Endodermal cell (in vitro differentiated cells): ENCODE data around the gene PADI2. TPM values are rescaled to one million over a fixed set of nuclear protein-coding genes. Genes with fewer than 3 reads are reported as not detected.
A peak's percentile ranks its signal among the peaks of the same experiment; 100 is the strongest.

ENCODE experiments used
- DNase-seq: peaks from one replicate; pipeline ENCODE4 v3.0.0-alpha.2; 2017
- H3K27ac ChIP-seq: 2 replicates; pipeline ENCODE4 v1.5.1; 2013; ENCODE audit warnings: mild to moderate bottlenecking, low read depth, low read length, moderate library complexity
- H3K27me3 ChIP-seq: 2 replicates; pipeline ENCODE4 v1.6.1; 2013; ENCODE audit warnings: mild to moderate bottlenecking, low read length, moderate library complexity; ENCODE audit not compliant: insufficient read depth, control insufficient read depth, poor library complexity, severe bottlenecking
- H3K36me3 ChIP-seq: 2 replicates; pipeline ENCODE4 v1.7.0; 2013; ENCODE audit warnings: mild to moderate bottlenecking, low read length, moderate library complexity; ENCODE audit not compliant: control insufficient read depth, insufficient read depth
- H3K4me1 ChIP-seq: one replicate; pipeline ENCODE4 v1.7.0; 2013; ENCODE audit warnings: low read length; ENCODE audit not compliant: control insufficient read depth, insufficient read depth
- H3K4me3 ChIP-seq: 2 replicates; pipeline ENCODE4 v1.5.1; 2013; ENCODE audit warnings: mild to moderate bottlenecking, low read length, moderate library complexity
- H3K9ac ChIP-seq: 2 replicates; pipeline ENCODE4 v1.6.1; 2013; ENCODE audit warnings: mild to moderate bottlenecking, low read length, moderate library complexity; ENCODE audit not compliant: poor library complexity, severe bottlenecking; ENCODE audit errors: extremely low read depth
- H3K9me3 ChIP-seq: 2 replicates; pipeline ENCODE4 v1.6.1; 2013; ENCODE audit warnings: mild to moderate bottlenecking, low read length, moderate library complexity; ENCODE audit not compliant: control insufficient read depth
- H3K27ac Mint-ChIP-seq: 2 replicates; pipeline ENCODE4 v1.8.0; 2020; ENCODE audit warnings: mixed read lengths
- H3K27me3 Mint-ChIP-seq: 2 replicates; pipeline ENCODE4 v1.8.0; 2021; ENCODE audit warnings: mild to moderate bottlenecking, mixed read lengths; ENCODE audit not compliant: insufficient read depth
- H3K36me3 Mint-ChIP-seq: 2 replicates; pipeline ENCODE4 v1.8.0; 2020; ENCODE audit warnings: low read depth, mixed read lengths
- H3K4me1 Mint-ChIP-seq: 2 replicates; pipeline ENCODE4 v1.8.0; 2020; ENCODE audit warnings: mixed read lengths
- H3K4me3 Mint-ChIP-seq: 2 replicates; pipeline ENCODE4 v1.8.0; 2020; ENCODE audit warnings: mild to moderate bottlenecking, moderate library complexity, mixed read lengths
- H3K9me3 Mint-ChIP-seq: 2 replicates; pipeline ENCODE4 v1.8.0; 2020; ENCODE audit warnings: mild to moderate bottlenecking, mixed read lengths
- CTCF ChIP-seq: fragments of 200-600 bp; sonication (generic); conservative IDR thresholded peaks from 2 replicates; pipeline ENCODE4 v1.5.0; 2021; ENCODE audit warnings: antibody characterized with exemption, mild to moderate bottlenecking
- WGBS, 2 experiments: methylation state at CpG; one replicate each; pipeline versions ENCODE4 v1.1.5 to v1.1.7; 2013; ENCODE audit warnings: missing lambda C conversion rate in 2 of 2, mixed read lengths in 1 of 2; ENCODE audit not compliant: insufficient coverage in 1 of 2, insufficient read length in 1 of 2; 5-methylcytosine and 5-hydroxymethylcytosine counted together
- total RNA-seq, 2 donors: library from RNA; stranded (reverse); fragmentation: NEBNext Ultra II Directional in 1 of 2; extraction: Animal tissue kit (Norgen Biotek cat#: 25700) in 1 of 2; gene quantifications; 2 replicates in 1 of 2; 3 replicates in 1 of 2; pipeline ENCODE4 v1.2.1, GENCODE V29; 2021

PADI2 gene
- total RNA-seq, 2 donors from 2014 or later, result 2.0 to 2.7 TPM

GRCh38 chr1:17118268-17118667 lies 983 bp downstream of the PADI2 start:
- H3K36me3 ChIP-seq, result no peaks in the 10 kb centered on the region
- 38 to 53% methylated on average over 5 to 7 of the region's 7 CpGs for WGBS, 2 experiments
- no peaks in the 10 kb centered on the region for H3K9me3 ChIP-seq
- no peak for TF ChIP-seq CTCF
- Mint-ChIP-seq H3K27me3 (peaks cover 58% of the 10 kb centered on the region), H3K36me3 (no peaks in the 10 kb centered on the region), H3K27ac (no peak overlapping the region), H3K4me1 (peaks cover 12% of the 10 kb centered on the region), H3K4me3 (peak overlapping the region; percentile 61), H3K9me3 (no peaks in the 10 kb centered on the region)
- no peak overlapping the region for H3K27ac ChIP-seq
- H3K9ac ChIP-seq, result no peak overlapping the region
- peak overlapping the region; percentile 76 for H3K4me3 ChIP-seq
- H3K4me1 ChIP-seq, result no peaks in the 10 kb centered on the region
- peaks cover 43% of the 10 kb centered on the region for H3K27me3 ChIP-seq
- no peak for DNase-seq

- TF ChIP-seq CTCF, result no peak
- no peak for DNase-seq
- Histone ChIP-seq H3K4me1 (no peaks in the 10 kb centered on the region), H3K27me3 (peaks cover 43% of the 10 kb centered on the region), H3K9me3 (no peaks in the 10 kb centered on the region), H3K36me3 (no peaks in the 10 kb centered on the region), H3K9ac (no peak overlapping the region), H3K4me3 (no peak overlapping the region), H3K27ac (no peak overlapping the region)
- H3K36me3 Mint-ChIP-seq, result no peaks in the 10 kb centered on the region
- peaks cover 12% of the 10 kb centered on the region for H3K4me1 Mint-ChIP-seq
- peak overlapping the region; percentile 61 for H3K4me3 Mint-ChIP-seq
- H3K27me3 Mint-ChIP-seq, result peaks cover 58% of the 10 kb centered on the region
- no peak overlapping the region for H3K27ac Mint-ChIP-seq
- 83 to 84% methylated on average over 9 to 16 of the region's 16 CpGs for WGBS, 2 experiments
- no peaks in the 10 kb centered on the region for H3K9me3 Mint-ChIP-seq
Measured at GRCh38 chr1:17117451-17118265, 1.6 kb downstream of the PADI2 start.

- H3K36me3 Mint-ChIP-seq, result no peaks in the 10 kb centered on the region
- Histone ChIP-seq H3K4me3 (no peak overlapping the region), H3K27me3 (peaks cover 43% of the 10 kb centered on the region), H3K4me1 (no peaks in the 10 kb centered on the region), H3K27ac (no peak overlapping the region), H3K9ac (no peak overlapping the region), H3K36me3 (no peaks in the 10 kb centered on the region), H3K9me3 (no peaks in the 10 kb centered on the region)
- WGBS, 2 experiments, result 81 to 89% methylated on average over 1 of the region's 1 CpG
- H3K4me3 Mint-ChIP-seq, result no peak overlapping the region
- H3K27me3 Mint-ChIP-seq, result peaks cover 58% of the 10 kb centered on the region
- DNase-seq, result no peak
- no peaks in the 10 kb centered on the region for H3K9me3 Mint-ChIP-seq
- H3K27ac Mint-ChIP-seq, result no peak overlapping the region
- no peak for TF ChIP-seq CTCF
- peaks cover 15% of the 10 kb centered on the region for H3K4me1 Mint-ChIP-seq
Measured at GRCh38 chr1:17116643-17117042, 2.6 kb downstream of the PADI2 start.
